A549 (cell line): ENCODE results near the gene P2RX6.

Experiments
- CEBPB ChIP-seq, 2 experiments: fragments of >200 bp in 1 of 2; sonication (Bioruptor Twin) in 1 of 2; formaldehyde crosslinking in 1 of 2; IDR thresholded peaks; 2 replicates each; pipeline ENCODE4 v1.6.1; 2012 to 2016
- POLR2A ChIP-seq: IDR thresholded peaks from 2 replicates; pipeline ENCODE4 v1.6.1; 2012; ENCODE audit warnings: mild to moderate bottlenecking, low read length
- RFX5 ChIP-seq: fragments of 450-650 bp; IDR thresholded peaks from 2 replicates; pipeline ENCODE4 v1.7.1; 2014; ENCODE audit warnings: antibody characterized with exemption, mild to moderate bottlenecking, moderate library complexity
- TP53 ChIP-seq: fragments of 250-450 bp; sonication (Bioruptor Pico); IDR thresholded peaks from 2 replicates; pipeline ENCODE4 v1.5.0; 2021; ENCODE audit warnings: mild to moderate bottlenecking, moderate library complexity
- ZNF302 ChIP-seq: fragments of 250-450 bp; sonication (Bioruptor Pico); IDR thresholded peaks from 2 replicates; pipeline ENCODE4 v1.9.0; 2021; ENCODE audit warnings: inconsistent platforms, mild to moderate bottlenecking, moderate library complexity
- TF ChIP-seq, protein P1 (sequence below): fragments of 200-600 bp; sonication (generic); IDR thresholded peaks from 2 replicates; pipeline ENCODE4 v1.6.1; 2016; ENCODE audit warnings: antibody characterized with exemption, mild to moderate bottlenecking, moderate library complexity
- TF ChIP-seq, protein P2 (sequence below): fragments of >200 bp; sonication (Bioruptor Twin); formaldehyde crosslinking; IDR thresholded peaks from 3 replicates; pipeline ENCODE4 v1.5.1; 2016
- TF ChIP-seq, protein P3 (sequence below): fragments of 250-450 bp; sonication (Bioruptor Pico); IDR thresholded peaks from 2 replicates; pipeline ENCODE4 v1.5.0; 2021; ENCODE audit warnings: mild to moderate bottlenecking, moderate library complexity, borderline replicate concordance

DNA sequence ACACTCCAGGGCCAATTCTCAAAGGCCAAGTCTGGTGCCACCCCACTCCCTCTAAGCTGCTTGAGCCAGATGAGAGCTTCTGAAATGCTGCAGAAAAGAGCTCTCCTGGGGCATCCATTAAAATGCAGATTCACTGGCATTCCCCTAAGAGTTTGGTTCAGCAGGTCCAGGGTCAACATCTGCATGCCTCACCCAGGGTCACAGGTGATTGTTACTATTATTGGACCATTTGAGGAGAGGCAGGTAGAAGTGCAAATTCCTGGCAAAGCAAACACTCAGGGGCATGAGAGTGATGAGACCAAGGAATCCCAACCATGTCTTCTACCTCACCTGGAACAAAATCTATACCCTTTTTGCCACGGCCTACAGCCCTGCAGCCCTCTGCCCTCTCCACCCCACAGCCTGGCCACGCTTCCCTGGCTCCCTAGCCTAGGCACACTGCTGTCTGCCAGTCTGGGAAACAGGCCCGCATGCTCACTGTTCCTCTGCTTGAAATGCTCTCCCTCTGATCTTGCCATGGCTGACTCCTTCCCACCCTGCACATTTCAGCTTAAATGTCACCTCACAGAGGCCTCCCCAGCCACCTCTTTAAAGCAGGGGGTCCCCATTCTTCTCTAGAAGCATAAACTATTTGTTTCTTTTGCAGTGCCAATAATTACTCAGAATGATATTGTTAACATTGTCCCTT lies 4.4 kb upstream of the P2RX6 start:
- TF ChIP-seq, protein P1, sequence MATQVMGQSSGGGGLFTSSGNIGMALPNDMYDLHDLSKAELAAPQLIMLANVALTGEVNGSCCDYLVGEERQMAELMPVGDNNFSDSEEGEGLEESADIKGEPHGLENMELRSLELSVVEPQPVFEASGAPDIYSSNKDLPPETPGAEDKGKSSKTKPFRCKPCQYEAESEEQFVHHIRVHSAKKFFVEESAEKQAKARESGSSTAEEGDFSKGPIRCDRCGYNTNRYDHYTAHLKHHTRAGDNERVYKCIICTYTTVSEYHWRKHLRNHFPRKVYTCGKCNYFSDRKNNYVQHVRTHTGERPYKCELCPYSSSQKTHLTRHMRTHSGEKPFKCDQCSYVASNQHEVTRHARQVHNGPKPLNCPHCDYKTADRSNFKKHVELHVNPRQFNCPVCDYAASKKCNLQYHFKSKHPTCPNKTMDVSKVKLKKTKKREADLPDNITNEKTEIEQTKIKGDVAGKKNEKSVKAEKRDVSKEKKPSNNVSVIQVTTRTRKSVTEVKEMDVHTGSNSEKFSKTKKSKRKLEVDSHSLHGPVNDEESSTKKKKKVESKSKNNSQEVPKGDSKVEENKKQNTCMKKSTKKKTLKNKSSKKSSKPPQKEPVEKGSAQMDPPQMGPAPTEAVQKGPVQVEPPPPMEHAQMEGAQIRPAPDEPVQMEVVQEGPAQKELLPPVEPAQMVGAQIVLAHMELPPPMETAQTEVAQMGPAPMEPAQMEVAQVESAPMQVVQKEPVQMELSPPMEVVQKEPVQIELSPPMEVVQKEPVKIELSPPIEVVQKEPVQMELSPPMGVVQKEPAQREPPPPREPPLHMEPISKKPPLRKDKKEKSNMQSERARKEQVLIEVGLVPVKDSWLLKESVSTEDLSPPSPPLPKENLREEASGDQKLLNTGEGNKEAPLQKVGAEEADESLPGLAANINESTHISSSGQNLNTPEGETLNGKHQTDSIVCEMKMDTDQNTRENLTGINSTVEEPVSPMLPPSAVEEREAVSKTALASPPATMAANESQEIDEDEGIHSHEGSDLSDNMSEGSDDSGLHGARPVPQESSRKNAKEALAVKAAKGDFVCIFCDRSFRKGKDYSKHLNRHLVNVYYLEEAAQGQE = no peak
- TF ChIP-seq, protein P2, sequence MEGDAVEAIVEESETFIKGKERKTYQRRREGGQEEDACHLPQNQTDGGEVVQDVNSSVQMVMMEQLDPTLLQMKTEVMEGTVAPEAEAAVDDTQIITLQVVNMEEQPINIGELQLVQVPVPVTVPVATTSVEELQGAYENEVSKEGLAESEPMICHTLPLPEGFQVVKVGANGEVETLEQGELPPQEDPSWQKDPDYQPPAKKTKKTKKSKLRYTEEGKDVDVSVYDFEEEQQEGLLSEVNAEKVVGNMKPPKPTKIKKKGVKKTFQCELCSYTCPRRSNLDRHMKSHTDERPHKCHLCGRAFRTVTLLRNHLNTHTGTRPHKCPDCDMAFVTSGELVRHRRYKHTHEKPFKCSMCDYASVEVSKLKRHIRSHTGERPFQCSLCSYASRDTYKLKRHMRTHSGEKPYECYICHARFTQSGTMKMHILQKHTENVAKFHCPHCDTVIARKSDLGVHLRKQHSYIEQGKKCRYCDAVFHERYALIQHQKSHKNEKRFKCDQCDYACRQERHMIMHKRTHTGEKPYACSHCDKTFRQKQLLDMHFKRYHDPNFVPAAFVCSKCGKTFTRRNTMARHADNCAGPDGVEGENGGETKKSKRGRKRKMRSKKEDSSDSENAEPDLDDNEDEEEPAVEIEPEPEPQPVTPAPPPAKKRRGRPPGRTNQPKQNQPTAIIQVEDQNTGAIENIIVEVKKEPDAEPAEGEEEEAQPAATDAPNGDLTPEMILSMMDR = no peak
- TF ChIP-seq, protein P3, sequence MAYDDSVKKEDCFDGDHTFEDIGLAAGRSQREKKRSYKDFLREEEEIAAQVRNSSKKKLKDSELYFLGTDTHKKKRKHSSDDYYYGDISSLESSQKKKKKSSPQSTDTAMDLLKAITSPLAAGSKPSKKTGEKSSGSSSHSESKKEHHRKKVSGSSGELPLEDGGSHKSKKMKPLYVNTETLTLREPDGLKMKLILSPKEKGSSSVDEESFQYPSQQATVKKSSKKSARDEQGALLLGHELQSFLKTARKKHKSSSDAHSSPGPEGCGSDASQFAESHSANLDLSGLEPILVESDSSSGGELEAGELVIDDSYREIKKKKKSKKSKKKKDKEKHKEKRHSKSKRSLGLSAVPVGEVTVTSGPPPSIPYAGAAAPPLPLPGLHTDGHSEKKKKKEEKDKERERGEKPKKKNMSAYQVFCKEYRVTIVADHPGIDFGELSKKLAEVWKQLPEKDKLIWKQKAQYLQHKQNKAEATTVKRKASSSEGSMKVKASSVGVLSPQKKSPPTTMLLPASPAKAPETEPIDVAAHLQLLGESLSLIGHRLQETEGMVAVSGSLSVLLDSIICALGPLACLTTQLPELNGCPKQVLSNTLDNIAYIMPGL (CRISPR knock-in tag) = no peak
- TF ChIP-seq RFX5 (no peak), ZNF302 (CRISPR knock-in tag) (no peak), TP53 (CRISPR knock-in tag) (no peak), CEBPB (IDR thresholded peaks at IDR 0.05) (no peak), POLR2A (no peak)
